HCT116 (cell line): ENCODE results near the gene KISS1R. TPM values are rescaled to one million over a fixed set of nuclear protein-coding genes. Genes with fewer than 3 reads are reported as not detected.
"Not testable (repeated sequence)": the region's sequence is repeated elsewhere in the genome, so short reads cannot be mapped to it uniquely, and the experiment has no call there.

Experiments
- ATAC-seq: fragments of 200-7000 bp; cut with Tn5 transposase; 2 replicates; pipeline ENCODE4 v1.9.1; 2020; ENCODE audit warnings: mild to moderate bottlenecking, moderate library complexity
- BruUV-seq: library from RNA; stranded (reverse); fragments of 400-500 nt; replicated peaks from 2 replicates; lab custom pipeline; 2021; lab: Mats Ljungman, UMichigan
- CTCF ChIA-PET: fragments of 300-600 bp; sonication (Branson Sonifier 250); formaldehyde crosslinking; loops from one replicate; lab custom pipeline; 2021; ENCODE audit warnings: antibody characterized with exemption; lab: Charles Lee
- POLR2A ChIA-PET: fragments of 300-600, 350-600 bp; sonication (Branson Sonifier 250); formaldehyde crosslinking; loops from one replicate; lab custom pipeline; 2021; ENCODE audit warnings: antibody characterized with exemption; lab: Charles Lee
- RAD21 ChIA-PET, 2 experiments: fragments of 300-600 bp; sonication (Branson Sonifier 250); formaldehyde crosslinking; loops; one replicate each; lab custom pipeline; 2023; ENCODE audit warnings: low total read pairs in 2 of 2; ENCODE audit not compliant: uncharacterized antibody in 2 of 2, unreplicated experiment in 2 of 2, low non-redundant PET in 1 of 2; lab: Charles Lee
- DNase-seq: peaks from one replicate; pipeline ENCODE4 v3.0.0-alpha.2; 2010; ENCODE audit warnings: low read depth, low spot score
- H2AFZ ChIP-seq: fragments of 200-600 bp; shearing (Covaris generic), sonication (generic); 2 replicates; pipeline ENCODE4 v1.6.1; 2017; ENCODE audit warnings: low read depth, mixed run types, mixed read lengths, antibody characterized with exemption, low read length; ENCODE audit not compliant: poor library complexity, severe bottlenecking
- H3K27ac ChIP-seq: 2 replicates; pipeline ENCODE4 v1.5.1; 2012; ENCODE audit warnings: low read depth, low read length
- H3K27me3 ChIP-seq: fragments of 200-600 bp; sonication (generic); 2 replicates; pipeline ENCODE4 v1.6.1; 2016; ENCODE audit warnings: mixed run types, low read length, mixed read lengths; ENCODE audit not compliant: insufficient read depth
- H3K36me3 ChIP-seq, 2 experiments: fragments of 200-500 bp in 1 of 2; fragments of 200-600 bp in 1 of 2; sonication (Bioruptor generic) in 1 of 2; sonication (generic) in 1 of 2; 2 replicates each; pipeline versions ENCODE4 v1.5.1 to v1.6.1; 2014 to 2016; ENCODE audit warnings: low read length in 2 of 2, inconsistent platforms in 1 of 2, mixed read lengths in 1 of 2, mixed run types in 1 of 2; ENCODE audit not compliant: insufficient read depth in 2 of 2, control insufficient read depth in 1 of 2
- H3K4me1 ChIP-seq, 2 experiments: fragments of 200-600 bp in 1 of 2; sonication (generic) in 1 of 2; 2 replicates each; pipeline versions ENCODE4 v1.5.1 to v1.6.1; 2012 to 2017; ENCODE audit warnings: low read length in 2 of 2, inconsistent platforms in 1 of 2, mild to moderate bottlenecking in 1 of 2, mixed read lengths in 1 of 2, mixed run types in 1 of 2, moderate library complexity in 1 of 2; ENCODE audit not compliant: insufficient read depth in 2 of 2, control insufficient read depth in 1 of 2
- H3K4me2 ChIP-seq: fragments of 200-600 bp; sonication (generic); 2 replicates; pipeline ENCODE4 v1.6.1; 2017; ENCODE audit warnings: mixed run types, low read length, mixed read lengths
- H3K4me3 ChIP-seq, 2 experiments: fragments of 200-600 bp in 1 of 2; sonication (generic) in 1 of 2; replicated peaks in 1 of 2; 2 replicates each; pipeline ENCODE4 v1.5.1; 2011 to 2016; ENCODE audit warnings: low read length in 2 of 2, control low read depth in 1 of 2, low read depth in 1 of 2, mild to moderate bottlenecking in 1 of 2, mixed read lengths in 1 of 2, mixed run types in 1 of 2
- H3K79me2 ChIP-seq: fragments of 200-600 bp; sonication (generic); 2 replicates; pipeline ENCODE4 v1.6.1; 2017; ENCODE audit warnings: mild to moderate bottlenecking, mixed run types, low read length, moderate library complexity, mixed read lengths; ENCODE audit not compliant: insufficient read depth
- H3K9ac ChIP-seq: fragments of 200-600 bp; sonication (generic); 2 replicates; pipeline ENCODE4 v1.6.1; 2016; ENCODE audit warnings: low read length, mixed read lengths
- H3K9me2 ChIP-seq: fragments of 200-600 bp; sonication (generic), shearing (Covaris generic); 2 replicates; pipeline ENCODE4 v1.6.1; 2017; ENCODE audit warnings: mixed run types, mild to moderate bottlenecking, moderate library complexity; ENCODE audit not compliant: insufficient read depth
- H3K9me3 ChIP-seq, 2 experiments: fragments of 200-500 bp in 1 of 2; fragments of 200-600 bp in 1 of 2; sonication (Bioruptor generic) in 1 of 2; sonication (generic) in 1 of 2; 2 replicates each; pipeline ENCODE4 v1.6.1; 2014 to 2017; ENCODE audit warnings: low read length in 2 of 2, mixed read lengths in 2 of 2, inconsistent platforms in 1 of 2, low read depth in 1 of 2, mild to moderate bottlenecking in 1 of 2, mixed run types in 1 of 2, moderate library complexity in 1 of 2; ENCODE audit not compliant: control insufficient read depth in 1 of 2, insufficient read depth in 1 of 2
- H4K20me1 ChIP-seq: fragments of 200-600 bp; sonication (generic), shearing (Covaris generic); 2 replicates; pipeline ENCODE4 v1.6.1; 2017; ENCODE audit warnings: mixed run types, mild to moderate bottlenecking, moderate library complexity; ENCODE audit not compliant: insufficient read depth
- EGR1 ChIP-seq: IDR thresholded peaks from 2 replicates; pipeline ENCODE4 v1.6.1; 2012; ENCODE audit warnings: low read depth
- EZH2phosphoT487 ChIP-seq: fragments of 200-600 bp; IDR thresholded peaks from 2 replicates; pipeline ENCODE4 v1.6.1; 2018; ENCODE audit warnings: antibody characterized with exemption, borderline replicate concordance
- JUND ChIP-seq: IDR thresholded peaks from 2 replicates; pipeline ENCODE4 v1.6.1; 2012
- POLR2AphosphoS5 ChIP-seq: IDR thresholded peaks from 2 replicates; pipeline ENCODE4 v1.6.1; 2011; ENCODE audit warnings: mild to moderate bottlenecking, low read depth, low read length, moderate library complexity
- ZBTB33 ChIP-seq: IDR thresholded peaks from 2 replicates; pipeline ENCODE4 v1.6.1; 2011; ENCODE audit warnings: mild to moderate bottlenecking, low read length, moderate library complexity; ENCODE audit not compliant: insufficient replicate concordance; ENCODE audit errors: extremely low read depth
- ZNF274 ChIP-seq: fragments of 200-500 bp; sonication (Bioruptor generic); IDR thresholded peaks from 2 replicates; pipeline ENCODE4 v1.6.1; 2014; ENCODE audit warnings: mild to moderate bottlenecking, low read depth, low read length, inconsistent platforms
- intact Hi-C: fragments of 100-400 bp; cut with micrococcal nuclease; formaldehyde crosslinking; loops from 2 replicates; pipeline ENCODE4 v1.10.0; 2022
- total RNA-seq: library from RNA; stranded (reverse); gene quantifications from one replicate; pipeline ENCODE4 v1.2.1, GENCODE V29; 2021; ENCODE audit not compliant: unreplicated experiment

The KISS1R gene
- total RNA-seq, 1 experiment from 2014 or later: 5.9 TPM

- intact Hi-C loops: no loop called here
- no TSS peak for BruUV-seq
- Histone ChIP-seq H3K4me3 (no peak overlapping the region), H3K27me3 (no peaks in the 10 kb centered on the region), H3K4me1 (peaks cover 9 to 17% of the 10 kb centered on the region in 2 experiments), H3K27ac (no peak overlapping the region), H3K9me2 (no peaks in the 10 kb centered on the region), H3K9me3 (no peaks in the 10 kb centered on the region), H3K4me2 (no peak overlapping the region), H3K36me3 (0 out of 4 replicates have a peak, but pooled peaks cover 0 to 6% of the 10 kb centered on the region in 2 experiments), H3K9ac (no peak overlapping the region), H3K79me2 (no peaks in the 10 kb centered on the region), H2AFZ (no peak overlapping the region), H4K20me1 (no peaks in the 10 kb centered on the region)
- ATAC-seq (no peak), DNase-seq (no peak)
- no peak for TF ChIP-seq ZNF274
- TF ChIP-seq EGR1: no peak
- no peak for TF ChIP-seq POLR2AphosphoS5
- no peak for TF ChIP-seq ZBTB33
- TF ChIP-seq JUND: no peak
- TF ChIP-seq EZH2phosphoT487: no peak
- POLR2A ChIA-PET: no interaction called here
- RAD21 ChIA-PET: no interaction called here
- CTCF ChIA-PET: no interaction called here
Observed at GRCh38 chr19:876780-877314, 40.3 kb upstream of the KISS1R start.

GRCh38 chr19:877992-878660 is 39.0 kb upstream of the KISS1R start:
- intact Hi-C loops, H4K20me1 ChIP-seq, H3K4me1 ChIP-seq, ATAC-seq, H3K27me3 ChIP-seq, H3K9me2 ChIP-seq, H3K27ac ChIP-seq, H3K9me3 ChIP-seq, H3K79me2 ChIP-seq, BruUV-seq, H3K9ac ChIP-seq, RAD21 ChIA-PET, H3K4me3 ChIP-seq, CTCF ChIA-PET, H3K4me2 ChIP-seq, H2AFZ ChIP-seq, DNase-seq: not testable (repeated sequence)
- POLR2A ChIA-PET: interaction anchor here (0.7 to 1.6 kb wide), 4 partner anchors 15 to 143 kb away, joined by 3 to 5 read pairs (median 4); partner anchors contain the start of genes RNU6-2 and RNU6-9
- peaks cover 0 to 13% of the 10 kb centered on the region in 2 experiments; a peak in 1 of 4 replicates for H3K36me3 ChIP-seq

- BruUV-seq, H2AFZ ChIP-seq, ATAC-seq, H4K20me1 ChIP-seq, CTCF ChIA-PET, H3K79me2 ChIP-seq, DNase-seq, H3K27me3 ChIP-seq, H3K9ac ChIP-seq, intact Hi-C loops, H3K4me3 ChIP-seq, H3K4me2 ChIP-seq, H3K27ac ChIP-seq, H3K9me2 ChIP-seq, H3K9me3 ChIP-seq: not testable (repeated sequence)
- H3K36me3 ChIP-seq: peaks cover 0 to 13% of the 10 kb centered on the region in 2 experiments; a peak in 1 of 4 replicates
- ChIA-PET POLR2A (interaction anchor here (0.6 to 1.6 kb wide), 5 partner anchors 19 to 351 kb away, joined by 3 to 5 read pairs (median 4); partner anchors contain the start of genes BSG and RNU6-2), RAD21 (interaction anchor here in 1 of 2 experiments (0.7 kb wide), 1 partner anchor 140 kb away, joined by 5 read pairs; no protein-coding TSS in a partner anchor)
- peaks cover 8 to 11% of the 10 kb centered on the region in 2 experiments for H3K4me1 ChIP-seq
Observed at GRCh38 chr19:878751-879561, 38.2 kb upstream of the KISS1R start.
